K562 (cell line): ENCODE measurements around the gene SLC43A1. TPM values are rescaled to one million over a fixed set of nuclear protein-coding genes. Genes with fewer than 3 reads are reported as not detected.
A peak's percentile ranks its signal among the peaks of the same experiment; 100 is the strongest.

ENCODE experiments used
- ATAC-seq: fragments of 200-7000 bp; cut with Tn5 transposase; 3 replicates; pipeline ENCODE4 v1.9.1; 2020; ENCODE audit warnings: moderate library complexity
- BruUV-seq: library from RNA; stranded (reverse); fragments of 400-500 nt; replicated peaks from 2 replicates; lab custom pipeline; 2021; lab: Mats Ljungman, UMichigan
- CTCF ChIA-PET: fragments of 300-600 bp; formaldehyde crosslinking; extraction: SDS; loops from one replicate; lab custom pipeline; 2021; ENCODE audit warnings: low intra/inter-chr PET ratio; lab: Yijun Ruan, JAX
- POLR2A ChIA-PET: fragments of 300-600, 350-650 bp; sonication (Branson Sonifier 250); formaldehyde crosslinking; extraction: SDS; loops from one replicate; lab custom pipeline; 2021; ENCODE audit warnings: antibody characterized with exemption, inconsistent platforms; lab: Yijun Ruan, JAX
- DNase-seq, 4 experiments: peaks; one replicate each; pipeline versions ENCODE4 v3.0.0 to v3.0.0-alpha.2; 2011 to 2018; ENCODE audit warnings: low spot score in 3 of 4, mixed read lengths in 3 of 4; ENCODE audit errors: extremely low read depth in 1 of 4
- FAIRE-seq: peaks from 2 replicates; lab custom pipeline; 2011; peaks lifted over from hg19 to GRCh38; lab: Jason Lieb, UNC
- H2AFZ ChIP-seq: 2 replicates; pipeline ENCODE4 v1.6.0; 2011; ENCODE audit warnings: low read depth, low read length, control low read depth, inconsistent platforms
- H3K27ac ChIP-seq: fragments of 200-600 bp; 3 replicates; pipeline ENCODE4 v1.8.0; 2011; ENCODE audit warnings: low read depth, mild to moderate bottlenecking, control low read depth, inconsistent platforms, low read length, moderate library complexity, mixed read lengths; ENCODE audit errors: extremely low read depth
- H3K27me3 ChIP-seq, 2 experiments: fragments of 300-600 bp in 1 of 2; 2 replicates in 1 of 2; 3 replicates in 1 of 2; pipeline versions ENCODE4 v1.6.0 to v1.8.0; 2011; ENCODE audit warnings: inconsistent platforms in 2 of 2, low read length in 2 of 2, mild to moderate bottlenecking in 1 of 2, mixed read lengths in 1 of 2, moderate library complexity in 1 of 2; ENCODE audit not compliant: control insufficient read depth in 2 of 2, insufficient read depth in 2 of 2
- H3K36me3 ChIP-seq: fragments of 300-600 bp; 3 replicates; pipeline ENCODE4 v1.8.0; 2011; ENCODE audit warnings: mild to moderate bottlenecking, low read length, inconsistent platforms; ENCODE audit not compliant: control insufficient read depth, insufficient read depth
- H3K4me1 ChIP-seq, 2 experiments: fragments of 200-600 bp in 1 of 2; replicated peaks in 1 of 2; 2 replicates in 1 of 2; 3 replicates in 1 of 2; pipeline versions ENCODE4 v1.5.1 to v1.8.0; 2011; ENCODE audit warnings: inconsistent platforms in 2 of 2, low read length in 2 of 2, mild to moderate bottlenecking in 1 of 2, mixed read lengths in 1 of 2, moderate library complexity in 1 of 2; ENCODE audit not compliant: control insufficient read depth in 2 of 2, insufficient read depth in 2 of 2
- H3K4me2 ChIP-seq: 2 replicates; pipeline ENCODE4 v1.6.1; 2011; ENCODE audit warnings: low read length, control low read depth, inconsistent platforms, mixed read lengths; ENCODE audit not compliant: insufficient read depth
- H3K4me3 ChIP-seq: fragments of 200-600 bp; sonication (generic), shearing (Covaris generic); 2 replicates; pipeline ENCODE4 v1.5.1; 2016; ENCODE audit warnings: control low read depth, inconsistent platforms
- H3K79me2 ChIP-seq: fragments of 200-600 bp; 3 replicates; pipeline ENCODE4 v1.8.0; 2011; ENCODE audit warnings: low read length, inconsistent platforms; ENCODE audit not compliant: control insufficient read depth, insufficient read depth
- H3K9ac ChIP-seq, 2 experiments: 2 replicates each; pipeline versions ENCODE4 v1.6.0 to v1.6.1; 2011; ENCODE audit warnings: low read depth in 2 of 2, low read length in 2 of 2, control low read depth in 1 of 2, inconsistent platforms in 1 of 2, mild to moderate bottlenecking in 1 of 2, mixed read lengths in 1 of 2; ENCODE audit not compliant: insufficient read depth in 1 of 2
- H3K9me1 ChIP-seq: one replicate; pipeline ENCODE4 v1.6.0; 2011; ENCODE audit warnings: inconsistent platforms, mild to moderate bottlenecking, low read length, moderate library complexity; ENCODE audit not compliant: control insufficient read depth, insufficient read depth
- H3K9me3 ChIP-seq: replicated peaks from 2 replicates; pipeline ENCODE4 v1.5.1; 2011; ENCODE audit warnings: low read depth, low read length, inconsistent platforms; ENCODE audit not compliant: control insufficient read depth, insufficient read depth
- H4K20me1 ChIP-seq: replicated peaks from 2 replicates; pipeline ENCODE4 v1.6.1; 2011; ENCODE audit warnings: low read length, inconsistent platforms, mixed read lengths; ENCODE audit not compliant: control insufficient read depth, insufficient read depth
- DACH1 ChIP-seq: fragments of 450-650 bp; IDR thresholded peaks from 2 replicates; pipeline ENCODE4 v1.6.1; 2018; ENCODE audit not compliant: partially characterized antibody
- DMBX1 ChIP-seq: fragments of 250-450 bp; sonication (Bioruptor Pico); IDR thresholded peaks from 2 replicates; pipeline ENCODE4 v1.8.0; 2022; ENCODE audit warnings: inconsistent platforms, mild to moderate bottlenecking, moderate library complexity, borderline replicate concordance
- HDAC2 ChIP-seq: fragments of 450-650 bp; IDR thresholded peaks from 2 replicates; pipeline ENCODE4 v1.6.1; 2016; ENCODE audit warnings: mild to moderate bottlenecking
- IRF2 ChIP-seq: sonication (generic); formaldehyde crosslinking; IDR thresholded peaks from 2 replicates; pipeline ENCODE4 v1.8.1; 2022; ENCODE audit warnings: mild to moderate bottlenecking, missing genetic modification reagents
- NR4A1 ChIP-seq, 2 experiments: fragments of 250-450 bp in 1 of 2; fragments of 450-650 bp in 1 of 2; sonication (Bioruptor Pico) in 1 of 2; IDR thresholded peaks; 2 replicates each; pipeline versions ENCODE4 v1.4.0 to v1.6.1; 2016 to 2020; ENCODE audit warnings: mild to moderate bottlenecking in 2 of 2, missing compliant biosample characterization in 1 of 2, missing genetic modification characterization in 1 of 2, moderate library complexity in 1 of 2
- POLR2B ChIP-seq: fragments of 450-650 bp; IDR thresholded peaks from 2 replicates; pipeline ENCODE4 v1.6.1; 2018; ENCODE audit warnings: low read depth; ENCODE audit not compliant: partially characterized antibody
- TEAD1 ChIP-seq, 2 experiments: fragments of 450-650 bp in 1 of 2; sonication (generic) in 1 of 2; formaldehyde crosslinking; IDR thresholded peaks; 2 replicates each; pipeline versions ENCODE4 v1.4.0 to v1.8.0; 2020 to 2022; ENCODE audit warnings: mild to moderate bottlenecking in 2 of 2, missing genetic modification reagents in 1 of 2
- TRIM24 ChIP-seq, 2 experiments: fragments of 450-650 bp; IDR thresholded peaks; 2 replicates each; pipeline ENCODE4 v1.6.1; 2016
- ZBTB17 ChIP-seq: fragments of 450-650 bp; formaldehyde crosslinking; IDR thresholded peaks from 2 replicates; pipeline ENCODE4 v1.4.0; 2020; ENCODE audit warnings: mild to moderate bottlenecking
- ZEB2 ChIP-seq: fragments of 450-650 bp; IDR thresholded peaks from 2 replicates; pipeline ENCODE4 v1.6.1; 2016
- ZSCAN32 ChIP-seq: fragments of 450-650 bp; formaldehyde crosslinking; IDR thresholded peaks from 2 replicates; pipeline ENCODE4 v1.4.0; 2020; ENCODE audit warnings: mild to moderate bottlenecking, moderate library complexity
- WGBS: fragments of 100-300 bp; shearing (Covaris generic); methylation state at CpG from one replicate; pipeline ENCODE4 v1.1.6; 2016; ENCODE audit warnings: low coverage, mixed read lengths; ENCODE audit not compliant: insufficient coverage; ENCODE audit errors: missing lambda C conversion rate; 5-methylcytosine and 5-hydroxymethylcytosine counted together
- in situ Hi-C: fragments of 300-500 bp; cut with MboI; formaldehyde crosslinking; loops from 4 replicates; pipeline ENCODE4 v1.15.0; 2018; ENCODE audit warnings: inconsistent platforms, mixed read lengths
- intact Hi-C: fragments of 100-400 bp; cut with micrococcal nuclease; formaldehyde crosslinking; loops from 2 replicates; pipeline ENCODE4 v1.14.2; 2022
- polyA plus RNA-seq, 8 experiments: library from polyadenylated mRNA; depleted of rRNA in 4 of 8; stranded (reverse) in 5 of 8; unstranded in 3 of 8; fragments of >200 nt; fragmentation: Nextera tagmentation in 2 of 8; fragmentation: Illumina TruSeq in 1 of 8; extraction: Ambion mirVana in 2 of 8; extraction: Trizol in 1 of 8; gene quantifications; 2 replicates each; pipeline versions ENCODE4 v1.2.1 to v1.2.3, GENCODE V29; 2011 to 2014; ENCODE audit warnings: inconsistent platforms in 1 of 8, missing spikeins in 1 of 8
- total RNA-seq, 7 experiments: library from RNA; depleted of rRNA in 6 of 7; stranded (reverse); fragments of >200 nt in 6 of 7; fragmentation: Illumina TruSeq in 2 of 7; extraction: Trizol in 2 of 7; gene quantifications; 2 replicates each; pipeline versions ENCODE4 v1.2.1 to v1.2.3, GENCODE V29; 2011 to 2021; ENCODE audit warnings: low replicate concordance in 1 of 7
- TF ChIP-seq, protein P1 (sequence below): fragments of 200-400 bp; formaldehyde crosslinking; IDR thresholded peaks from 2 replicates; pipeline ENCODE4 v1.6.1; 2017; ENCODE audit warnings: mild to moderate bottlenecking, low read depth, low read length, moderate library complexity
- TF ChIP-seq, protein P2 (sequence below), 3 experiments: IDR thresholded peaks in 2 of 3; conservative IDR thresholded peaks in 1 of 3; 2 replicates each; pipeline ENCODE4 v1.5.1; 2011 to 2012; ENCODE audit warnings: low read length in 3 of 3, mild to moderate bottlenecking in 3 of 3, control low read depth in 2 of 3, improper control_type of control experiment in 1 of 3, inconsistent platforms in 1 of 3, low read depth in 1 of 3, mixed read lengths in 1 of 3, moderate library complexity in 1 of 3; ENCODE audit not compliant: insufficient read depth in 2 of 3
- TF ChIP-seq, protein P3 (sequence below): fragments of 450-650 bp; IDR thresholded peaks from 2 replicates; pipeline ENCODE4 v1.6.1; 2016; ENCODE audit warnings: missing biosample characterization, missing genetic modification characterization

SLC43A1 gene
- total and polyA plus RNA-seq, 9 of the 15 experiments (the other 6 are each of a cell fraction or from before 2014, with no cell fraction given): 2.6 to 41.8 (median 24.6) TPM

DNA sequence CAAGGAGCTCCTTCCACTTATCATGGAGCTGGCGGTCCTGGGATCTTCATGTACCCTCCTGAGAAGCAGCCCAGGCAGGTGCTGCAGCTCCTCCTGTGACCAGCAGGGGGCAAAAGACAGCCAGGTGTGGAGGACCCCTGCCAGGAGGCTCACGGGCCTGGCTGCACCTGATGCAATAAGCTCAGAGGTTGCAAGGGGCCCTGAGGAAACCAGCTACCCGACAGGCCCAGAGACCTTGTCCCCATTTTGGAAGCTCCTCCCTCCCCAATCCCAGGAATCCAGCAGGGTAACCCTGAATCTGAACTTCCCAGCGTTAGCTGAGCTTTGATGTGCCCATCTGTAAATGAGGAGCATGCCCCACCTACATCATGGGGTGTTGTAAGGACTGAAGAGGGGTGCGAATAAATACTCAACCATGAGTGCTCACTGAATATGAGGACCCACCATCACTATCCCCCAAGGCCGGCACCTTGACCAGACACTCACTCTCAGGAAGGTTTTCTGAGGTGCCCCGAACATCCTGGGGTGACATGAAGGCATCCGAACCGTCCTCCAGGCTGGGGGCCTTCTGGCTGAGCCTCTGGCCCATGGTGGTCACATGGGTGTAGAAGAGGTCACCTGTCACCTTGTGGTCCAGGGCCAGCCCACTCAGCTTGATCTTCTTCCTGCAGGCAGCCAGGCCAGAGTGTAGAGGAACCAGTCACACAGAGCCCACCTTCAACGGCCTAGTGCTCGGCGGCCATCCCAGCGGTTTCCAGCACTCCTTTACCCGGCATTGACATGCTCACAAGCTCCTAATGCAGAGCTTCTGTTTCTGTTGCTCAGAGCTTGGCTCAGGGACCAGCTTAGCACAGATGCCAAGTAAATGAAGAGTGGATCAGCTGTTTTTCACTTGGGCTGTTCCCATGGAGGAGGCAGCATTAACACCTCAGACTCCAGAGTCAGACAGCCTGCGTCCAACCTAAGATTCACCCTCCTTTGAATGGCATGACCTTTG, 21.7 kb downstream of the SLC43A1 start:
- ChIA-PET CTCF (interaction anchor here (0.6 to 5.1 kb wide), 5 partner anchors 22 to 74 kb away, joined by 3 to 51 read pairs (median 3); partner anchors contain the start of genes SLC43A1 and UBE2L6), POLR2A (interaction anchor here (0.6 to 1.3 kb wide), 12 partner anchors 12 to 540 kb away, joined by 3 to 5 read pairs (median 3); partner anchors contain the start of genes SLC43A1 and SLC43A3)
- H3K79me2 ChIP-seq: no peaks in the 10 kb centered on the region
- no peaks in the 10 kb centered on the region for H3K9me1 ChIP-seq
- no peak overlapping the region for H3K4me2 ChIP-seq
- H3K4me3 ChIP-seq: no peak overlapping the region
- H3K36me3 ChIP-seq: peaks cover 79% of the 10 kb centered on the region; the same call in 2 of the 3 replicates
- DNase-seq (peak; percentile 68 to 78 (median 72)), ATAC-seq (peak; percentile 89), FAIRE-seq (peak; percentile 89)
- H4K20me1 ChIP-seq: 0 out of 2 replicates have a peak, but pooled peaks cover 8% of the 10 kb centered on the region
- peak overlapping the region; percentile 67 for H3K27ac ChIP-seq
- H3K27me3 ChIP-seq: no peaks in the 10 kb centered on the region
- peak overlapping the region; percentile 53 to 65; a peak in 2 of 4 replicates for H3K9ac ChIP-seq
- in situ Hi-C loops: loop anchor here (5.0 kb wide), 1 partner anchor 33 kb away; no protein-coding TSS in a partner anchor
- 74% methylated on average over 15 of the region's 15 CpGs for WGBS
- H2AFZ ChIP-seq: no peak overlapping the region
- no TSS peak for BruUV-seq
- intact Hi-C loops: loop anchor here (1.0 to 5.0 kb wide), 3 partner anchors 33 to 68 kb away; no protein-coding TSS in a partner anchor
- no peaks in the 10 kb centered on the region for H3K9me3 ChIP-seq
- peaks cover 1 to 7% of the 10 kb centered on the region in 2 experiments; a peak in 3 of 5 replicates for H3K4me1 ChIP-seq
- TF ChIP-seq TEAD1 (CRISPR knock-in tag; IDR thresholded peaks at IDR 0.05) (0 out of 4 replicates have a peak, but pooled peaks of 1 of the 2 experiments have one; percentile 15), ZBTB17 (CRISPR knock-in tag) (peak; percentile 63; the same call in 1 of the 2 replicates), IRF2 (CRISPR knock-in tag) (no peak), POLR2B (no peak), ZSCAN32 (peak; percentile 91), TRIM24 (IDR thresholded peaks at IDR 0.05) (peak in 1 of 2 experiments; percentile 41; a peak in 1 of 4 replicates), HDAC2 (0 out of 2 replicates have a peak, but pooled peaks have one; percentile 37), DMBX1 (peak; percentile 96), DACH1 (peak; percentile 8), NR4A1 (CRISPR knock-in tag; IDR thresholded peaks at IDR 0.05) (no peak), NR4A1 (tag; IDR thresholded peaks at IDR 0.05) (peak; percentile 85), ZEB2 (peak; percentile 92)
- TF ChIP-seq, protein P1, sequence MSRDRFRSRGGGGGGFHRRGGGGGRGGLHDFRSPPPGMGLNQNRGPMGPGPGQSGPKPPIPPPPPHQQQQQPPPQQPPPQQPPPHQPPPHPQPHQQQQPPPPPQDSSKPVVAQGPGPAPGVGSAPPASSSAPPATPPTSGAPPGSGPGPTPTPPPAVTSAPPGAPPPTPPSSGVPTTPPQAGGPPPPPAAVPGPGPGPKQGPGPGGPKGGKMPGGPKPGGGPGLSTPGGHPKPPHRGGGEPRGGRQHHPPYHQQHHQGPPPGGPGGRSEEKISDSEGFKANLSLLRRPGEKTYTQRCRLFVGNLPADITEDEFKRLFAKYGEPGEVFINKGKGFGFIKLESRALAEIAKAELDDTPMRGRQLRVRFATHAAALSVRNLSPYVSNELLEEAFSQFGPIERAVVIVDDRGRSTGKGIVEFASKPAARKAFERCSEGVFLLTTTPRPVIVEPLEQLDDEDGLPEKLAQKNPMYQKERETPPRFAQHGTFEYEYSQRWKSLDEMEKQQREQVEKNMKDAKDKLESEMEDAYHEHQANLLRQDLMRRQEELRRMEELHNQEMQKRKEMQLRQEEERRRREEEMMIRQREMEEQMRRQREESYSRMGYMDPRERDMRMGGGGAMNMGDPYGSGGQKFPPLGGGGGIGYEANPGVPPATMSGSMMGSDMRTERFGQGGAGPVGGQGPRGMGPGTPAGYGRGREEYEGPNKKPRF: no peak
- TF ChIP-seq, protein P2, sequence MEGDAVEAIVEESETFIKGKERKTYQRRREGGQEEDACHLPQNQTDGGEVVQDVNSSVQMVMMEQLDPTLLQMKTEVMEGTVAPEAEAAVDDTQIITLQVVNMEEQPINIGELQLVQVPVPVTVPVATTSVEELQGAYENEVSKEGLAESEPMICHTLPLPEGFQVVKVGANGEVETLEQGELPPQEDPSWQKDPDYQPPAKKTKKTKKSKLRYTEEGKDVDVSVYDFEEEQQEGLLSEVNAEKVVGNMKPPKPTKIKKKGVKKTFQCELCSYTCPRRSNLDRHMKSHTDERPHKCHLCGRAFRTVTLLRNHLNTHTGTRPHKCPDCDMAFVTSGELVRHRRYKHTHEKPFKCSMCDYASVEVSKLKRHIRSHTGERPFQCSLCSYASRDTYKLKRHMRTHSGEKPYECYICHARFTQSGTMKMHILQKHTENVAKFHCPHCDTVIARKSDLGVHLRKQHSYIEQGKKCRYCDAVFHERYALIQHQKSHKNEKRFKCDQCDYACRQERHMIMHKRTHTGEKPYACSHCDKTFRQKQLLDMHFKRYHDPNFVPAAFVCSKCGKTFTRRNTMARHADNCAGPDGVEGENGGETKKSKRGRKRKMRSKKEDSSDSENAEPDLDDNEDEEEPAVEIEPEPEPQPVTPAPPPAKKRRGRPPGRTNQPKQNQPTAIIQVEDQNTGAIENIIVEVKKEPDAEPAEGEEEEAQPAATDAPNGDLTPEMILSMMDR (IDR thresholded peaks at IDR 0.05 in 2 of 3, conservative IDR thresholded peaks at IDR 0.05 in 1 of 3; ENCODE audit: insufficient read depth in 2 of 3, low read depth in 1 of 3, low read length in 3 of 3): peak; percentile 78 to 98 (median 80)
- TF ChIP-seq, protein P3, sequence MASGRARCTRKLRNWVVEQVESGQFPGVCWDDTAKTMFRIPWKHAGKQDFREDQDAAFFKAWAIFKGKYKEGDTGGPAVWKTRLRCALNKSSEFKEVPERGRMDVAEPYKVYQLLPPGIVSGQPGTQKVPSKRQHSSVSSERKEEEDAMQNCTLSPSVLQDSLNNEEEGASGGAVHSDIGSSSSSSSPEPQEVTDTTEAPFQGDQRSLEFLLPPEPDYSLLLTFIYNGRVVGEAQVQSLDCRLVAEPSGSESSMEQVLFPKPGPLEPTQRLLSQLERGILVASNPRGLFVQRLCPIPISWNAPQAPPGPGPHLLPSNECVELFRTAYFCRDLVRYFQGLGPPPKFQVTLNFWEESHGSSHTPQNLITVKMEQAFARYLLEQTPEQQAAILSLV: peak; percentile 82
